ENCODE results near the gene CIZ1. TPM values are rescaled to one million over a fixed set of nuclear protein-coding genes. Genes with fewer than 3 reads are reported as not detected.

CIZ1 gene
- total and polyA plus RNA-seq, 11 donors: 42.6 to 101 (median 73.8) TPM

- Histone ChIP-seq H3K27ac (peak overlapping the region in 1 of 12 donors; percentile 23), H3K36me3 (peaks cover 0 to 51% (median 41%) of the 10 kb centered on the region in 9 donors), H3K9me3 (no peaks in the 10 kb centered on the region), H3K4me1 (peaks cover 0 to 23% (median 9%) of the 10 kb centered on the region in 12 donors), H3K4me3 (no peak overlapping the region), H3K27me3 (no peaks in the 10 kb centered on the region)
- DNase-seq (peak in 3 of 5 donors; percentile 74 to 86 (median 75)), ATAC-seq (peak; percentile 23 to 61 (median 42))
- no peak for TF ChIP-seq POLR2A (IDR thresholded peaks at IDR 0.05)
- TF ChIP-seq, protein P1, sequence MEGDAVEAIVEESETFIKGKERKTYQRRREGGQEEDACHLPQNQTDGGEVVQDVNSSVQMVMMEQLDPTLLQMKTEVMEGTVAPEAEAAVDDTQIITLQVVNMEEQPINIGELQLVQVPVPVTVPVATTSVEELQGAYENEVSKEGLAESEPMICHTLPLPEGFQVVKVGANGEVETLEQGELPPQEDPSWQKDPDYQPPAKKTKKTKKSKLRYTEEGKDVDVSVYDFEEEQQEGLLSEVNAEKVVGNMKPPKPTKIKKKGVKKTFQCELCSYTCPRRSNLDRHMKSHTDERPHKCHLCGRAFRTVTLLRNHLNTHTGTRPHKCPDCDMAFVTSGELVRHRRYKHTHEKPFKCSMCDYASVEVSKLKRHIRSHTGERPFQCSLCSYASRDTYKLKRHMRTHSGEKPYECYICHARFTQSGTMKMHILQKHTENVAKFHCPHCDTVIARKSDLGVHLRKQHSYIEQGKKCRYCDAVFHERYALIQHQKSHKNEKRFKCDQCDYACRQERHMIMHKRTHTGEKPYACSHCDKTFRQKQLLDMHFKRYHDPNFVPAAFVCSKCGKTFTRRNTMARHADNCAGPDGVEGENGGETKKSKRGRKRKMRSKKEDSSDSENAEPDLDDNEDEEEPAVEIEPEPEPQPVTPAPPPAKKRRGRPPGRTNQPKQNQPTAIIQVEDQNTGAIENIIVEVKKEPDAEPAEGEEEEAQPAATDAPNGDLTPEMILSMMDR (IDR thresholded peaks at IDR 0.05): no peak
- intact Hi-C loops (cut with DNase I): no loop called here
- 71 to 77% (median 72%) methylated on average over 10 of the region's 10 CpGs for WGBS, 4 donors
These were observed 29.0 kb downstream of the CIZ1 start for GRCh38 chr9:128162215-128163026.

DNA sequence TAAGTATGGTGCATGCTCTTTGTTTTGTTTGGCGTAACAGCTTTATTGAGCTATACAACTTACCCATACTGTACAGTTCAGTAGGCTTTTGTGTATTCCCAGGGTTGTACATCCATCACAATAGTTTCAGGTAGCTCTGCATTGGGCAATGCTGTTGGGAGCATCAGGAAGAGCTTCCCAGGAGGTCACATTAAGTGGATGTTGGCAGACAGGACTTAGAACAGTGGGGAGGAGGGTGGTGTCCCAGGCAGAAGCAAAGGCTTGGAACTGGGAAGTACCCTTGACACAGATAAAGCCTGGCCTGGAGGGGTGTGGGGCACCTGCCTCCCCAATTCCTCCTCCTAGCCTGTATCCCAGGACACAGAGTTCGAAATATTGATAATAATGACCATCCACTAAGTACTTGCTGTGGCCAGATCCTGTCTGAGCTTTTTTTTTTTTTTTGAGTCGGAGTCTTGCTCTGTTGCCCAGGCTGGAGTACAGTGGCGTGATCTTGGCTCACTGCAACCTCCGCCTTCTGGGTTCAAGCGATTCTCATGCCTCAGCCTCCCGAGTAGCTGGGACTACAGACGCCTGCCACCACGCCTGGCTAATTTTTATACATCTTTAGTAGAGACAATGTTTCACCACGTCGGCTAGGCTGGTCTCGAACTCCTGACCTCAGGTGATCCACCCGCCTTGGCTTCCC, 30.0 kb downstream of the CIZ1 start:
- Histone ChIP-seq H3K9me3 (no peaks in the 10 kb centered on the region), H3K36me3 (peaks cover 0 to 40% (median 31%) of the 10 kb centered on the region in 9 donors), H3K27me3 (no peaks in the 10 kb centered on the region), H3K4me3 (peak overlapping the region in 3 of 12 donors; percentile 80 to 89 (median 86)), H3K4me1 (peaks cover 0 to 23% (median 9%) of the 10 kb centered on the region in 12 donors), H3K27ac (no peak overlapping the region)
- DNase-seq: no peak
- WGBS, 4 donors: 91 to 95% (median 94%) methylated on average over 13 of the region's 13 CpGs
- no peak for ATAC-seq
- TF ChIP-seq, protein P1 (IDR thresholded peaks at IDR 0.05): no peak
- intact Hi-C loops (cut with DNase I): loop anchor here in 1 of 10 donors (2.0 kb wide), 1 partner anchor 33 kb away; no protein-coding TSS in a partner anchor

DNA sequence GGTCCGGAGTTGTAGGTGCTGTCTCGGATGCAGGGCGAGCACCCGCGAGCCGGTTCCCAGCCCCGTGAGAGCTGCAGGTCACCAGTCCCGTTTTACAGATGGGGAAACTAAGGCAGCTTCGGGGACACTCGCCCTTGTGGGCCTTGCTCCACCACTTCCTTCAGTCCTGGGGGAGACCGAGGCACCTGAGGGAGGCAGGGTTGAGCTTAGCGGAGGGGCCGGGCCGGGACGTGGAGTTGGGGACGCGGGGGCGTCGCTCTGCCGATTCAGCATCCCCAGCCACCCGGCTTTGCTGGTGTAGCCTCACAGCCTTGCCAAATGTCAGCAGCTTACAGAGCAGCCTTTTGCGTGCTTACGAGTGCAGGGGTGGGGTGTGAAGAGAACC, 30.8 kb downstream of the CIZ1 start:
- H3K27ac ChIP-seq: peak overlapping the region in 11 of 12 donors; percentile 32 to 88 (median 76)
- ATAC-seq (peak in 2 of 4 donors; percentile 2 to 5), DNase-seq (peak in 2 of 5 donors; percentile 36 to 44)
- peaks cover 0 to 23% (median 9%) of the 10 kb centered on the region in 12 donors for H3K4me1 ChIP-seq
- no peaks in the 10 kb centered on the region for H3K27me3 ChIP-seq
- H3K9me3 ChIP-seq: no peaks in the 10 kb centered on the region
- 2 to 19% (median 2%) methylated on average over 2 to 23 of the region's 23 CpGs for WGBS, 4 donors
- peak overlapping the region; percentile 57 to 92 (median 76) for H3K4me3 ChIP-seq
- intact Hi-C loops (cut with DNase I): loop anchor here in 1 of 10 donors (2.0 kb wide), 1 partner anchor 32 kb away; no protein-coding TSS in a partner anchor
- no peak for TF ChIP-seq POLR2A (IDR thresholded peaks at IDR 0.05)
- TF ChIP-seq, protein P1 (IDR thresholded peaks at IDR 0.05): no peak
- H3K36me3 ChIP-seq: peaks cover 0 to 34% (median 23%) of the 10 kb centered on the region in 9 donors

All from heart left ventricle (tissue), 16 donors.